Thyroid gland (tissue), 4 donors: ENCODE data around the gene RPAIN.

Experiments used
- POLR2A ChIP-seq, 2 donors: fragments of 450-650 bp; IDR thresholded peaks; one replicate each; pipeline ENCODE4 v1.6.1; 2017; ENCODE audit warnings: antibody characterized with exemption in 2 of 2, mild to moderate bottlenecking in 2 of 2, moderate library complexity in 1 of 2
- TF ChIP-seq, protein P1 (sequence below), 6 experiments: fragments of 200-600 bp in 3 of 6; fragments of 450-650 bp in 3 of 6; sonication (generic) in 3 of 6; IDR thresholded peaks; one replicate each; pipeline ENCODE4 v1.5.1; 2016 to 2019; ENCODE audit warnings: antibody characterized with exemption in 6 of 6, mild to moderate bottlenecking in 2 of 6, inconsistent platforms in 1 of 6, moderate library complexity in 1 of 6

DNA sequence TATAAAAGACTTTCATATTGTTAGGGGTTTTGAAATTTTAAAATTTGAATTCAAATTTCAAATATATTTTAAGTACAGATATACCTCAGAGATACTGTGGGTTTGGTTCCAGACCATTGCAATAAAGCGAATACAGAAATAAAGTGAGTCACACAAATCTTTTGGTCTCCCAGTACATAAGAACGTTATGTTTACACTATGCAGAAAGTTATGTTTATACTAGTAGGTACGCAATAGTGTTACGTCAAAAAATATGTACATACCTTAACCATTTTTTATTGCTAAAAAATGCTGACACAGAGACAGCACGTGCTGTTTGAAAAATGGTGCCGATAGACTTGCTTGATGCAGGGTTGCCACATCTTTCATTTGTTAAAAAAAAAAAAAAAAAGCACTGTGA is 20.2 kb upstream of the RPAIN start:
- TF ChIP-seq, protein P1, sequence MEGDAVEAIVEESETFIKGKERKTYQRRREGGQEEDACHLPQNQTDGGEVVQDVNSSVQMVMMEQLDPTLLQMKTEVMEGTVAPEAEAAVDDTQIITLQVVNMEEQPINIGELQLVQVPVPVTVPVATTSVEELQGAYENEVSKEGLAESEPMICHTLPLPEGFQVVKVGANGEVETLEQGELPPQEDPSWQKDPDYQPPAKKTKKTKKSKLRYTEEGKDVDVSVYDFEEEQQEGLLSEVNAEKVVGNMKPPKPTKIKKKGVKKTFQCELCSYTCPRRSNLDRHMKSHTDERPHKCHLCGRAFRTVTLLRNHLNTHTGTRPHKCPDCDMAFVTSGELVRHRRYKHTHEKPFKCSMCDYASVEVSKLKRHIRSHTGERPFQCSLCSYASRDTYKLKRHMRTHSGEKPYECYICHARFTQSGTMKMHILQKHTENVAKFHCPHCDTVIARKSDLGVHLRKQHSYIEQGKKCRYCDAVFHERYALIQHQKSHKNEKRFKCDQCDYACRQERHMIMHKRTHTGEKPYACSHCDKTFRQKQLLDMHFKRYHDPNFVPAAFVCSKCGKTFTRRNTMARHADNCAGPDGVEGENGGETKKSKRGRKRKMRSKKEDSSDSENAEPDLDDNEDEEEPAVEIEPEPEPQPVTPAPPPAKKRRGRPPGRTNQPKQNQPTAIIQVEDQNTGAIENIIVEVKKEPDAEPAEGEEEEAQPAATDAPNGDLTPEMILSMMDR (IDR thresholded peaks at IDR 0.05) = no peak
- no peak for TF ChIP-seq POLR2A (IDR thresholded peaks at IDR 0.05)
